Gastrocnemius medialis (tissue), 4 donors: ENCODE data around the gene CFAP97D2. TPM values are rescaled to one million over a fixed set of nuclear protein-coding genes. Genes with fewer than 3 reads are reported as not detected.

Source experiments
- ATAC-seq, 2 donors: fragments of 150-250 bp; one replicate each; pipeline ENCODE4 v1.9.1; 2016
- DNase-seq, 2 donors: peaks; one replicate each; pipeline ENCODE4 v3.0.0-alpha.2; 2019
- H3K27ac ChIP-seq, 4 donors: fragments of 200-600 bp; sonication (generic); 1 replicate in 1 of 4; 2 replicates in 3 of 4; pipeline ENCODE4 v1.5.1; 2016 to 2018; ENCODE audit warnings: mild to moderate bottlenecking in 2 of 4, moderate library complexity in 1 of 4
- H3K27me3 ChIP-seq, 3 donors: fragments of 200-600 bp; sonication (generic) in 2 of 3; 1 replicate in 1 of 3; 2 replicates in 2 of 3; pipeline versions ENCODE4 v1.5.1 to v1.6.0; 2016 to 2019; ENCODE audit warnings: mild to moderate bottlenecking in 1 of 3, moderate library complexity in 1 of 3
- H3K36me3 ChIP-seq, 2 donors: fragments of 200-600 bp; sonication (generic) in 1 of 2; one replicate each; pipeline ENCODE4 v1.5.1; 2017 to 2018
- H3K4me1 ChIP-seq, 2 donors: fragments of 200-600 bp; sonication (generic) in 1 of 2; one replicate each; pipeline ENCODE4 v1.5.1; 2016 to 2017; ENCODE audit warnings: mild to moderate bottlenecking in 2 of 2
- H3K4me3 ChIP-seq, 4 donors: fragments of 200-600 bp; sonication (generic) in 3 of 4; 1 replicate in 1 of 4; 2 replicates in 3 of 4; pipeline ENCODE4 v1.5.1; 2016 to 2019; ENCODE audit warnings: mild to moderate bottlenecking in 2 of 4
- H3K9me3 ChIP-seq, 3 donors: fragments of 200-600 bp; sonication (generic) in 2 of 3; 1 replicate in 1 of 3; 2 replicates in 2 of 3; pipeline ENCODE4 v1.5.1; 2016 to 2019
- POLR2A ChIP-seq, 2 donors: fragments of 450-650 bp; IDR thresholded peaks; one replicate each; pipeline ENCODE4 v1.6.1; 2017; ENCODE audit warnings: antibody characterized with exemption in 2 of 2, mild to moderate bottlenecking in 2 of 2, moderate library complexity in 2 of 2
- in situ Hi-C, 4 donors: fragments of 200-750 bp; cut with MboI; loops; one replicate each; pipeline versions ENCODE4 v1.15.0 to v1.8.0; 2017; ENCODE audit warnings: low sequenced_read_pairs in 4 of 4
- intact Hi-C: fragments of 100-400 bp; cut with DNase I; formaldehyde crosslinking; loops from one replicate; pipeline ENCODE4 v1.15.1; 2023; ENCODE audit warnings: low total_unique reads
- microRNA-seq, 2 donors: library from miRNA; unstranded; fragments of <30 nt; microRNA quantifications; one replicate each; pipeline ENCODE4, GENCODE V29; 2016; ENCODE audit warnings: borderline replicate concordance in 2 of 2
- total RNA-seq, 4 donors: library from RNA; depleted of rRNA; stranded (reverse); fragments of >200 nt; gene quantifications; one replicate each; pipeline versions ENCODE4 v1.1.0 to v1.2.3, GENCODE V29; 2016
- TF ChIP-seq, protein P1 (sequence below), 5 experiments: fragments of 450-650 bp in 3 of 5; fragments of 200-600 bp in 2 of 5; sonication (generic) in 2 of 5; IDR thresholded peaks in 4 of 5; conservative IDR thresholded peaks in 1 of 5; 1 replicate in 4 of 5; 2 replicates in 1 of 5; pipeline ENCODE4 v1.5.1; 2016 to 2019; ENCODE audit warnings: antibody characterized with exemption in 5 of 5, mild to moderate bottlenecking in 3 of 5, moderate library complexity in 3 of 5

CFAP97D2 gene
- total RNA-seq, 4 donors from 2014 or later, result not detected

- in situ Hi-C loops, result no loop called here
- intact Hi-C loops, result no loop called here
- no peak overlapping the region for H3K4me3 ChIP-seq
- TF ChIP-seq, protein P1, sequence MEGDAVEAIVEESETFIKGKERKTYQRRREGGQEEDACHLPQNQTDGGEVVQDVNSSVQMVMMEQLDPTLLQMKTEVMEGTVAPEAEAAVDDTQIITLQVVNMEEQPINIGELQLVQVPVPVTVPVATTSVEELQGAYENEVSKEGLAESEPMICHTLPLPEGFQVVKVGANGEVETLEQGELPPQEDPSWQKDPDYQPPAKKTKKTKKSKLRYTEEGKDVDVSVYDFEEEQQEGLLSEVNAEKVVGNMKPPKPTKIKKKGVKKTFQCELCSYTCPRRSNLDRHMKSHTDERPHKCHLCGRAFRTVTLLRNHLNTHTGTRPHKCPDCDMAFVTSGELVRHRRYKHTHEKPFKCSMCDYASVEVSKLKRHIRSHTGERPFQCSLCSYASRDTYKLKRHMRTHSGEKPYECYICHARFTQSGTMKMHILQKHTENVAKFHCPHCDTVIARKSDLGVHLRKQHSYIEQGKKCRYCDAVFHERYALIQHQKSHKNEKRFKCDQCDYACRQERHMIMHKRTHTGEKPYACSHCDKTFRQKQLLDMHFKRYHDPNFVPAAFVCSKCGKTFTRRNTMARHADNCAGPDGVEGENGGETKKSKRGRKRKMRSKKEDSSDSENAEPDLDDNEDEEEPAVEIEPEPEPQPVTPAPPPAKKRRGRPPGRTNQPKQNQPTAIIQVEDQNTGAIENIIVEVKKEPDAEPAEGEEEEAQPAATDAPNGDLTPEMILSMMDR (IDR thresholded peaks at IDR 0.05 in 4 of 5, conservative IDR thresholded peaks at IDR 0.05 in 1 of 5), result no peak
- ATAC-seq (no peak), DNase-seq (no peak)
- no peaks in the 10 kb centered on the region for H3K4me1 ChIP-seq
- H3K9me3 ChIP-seq, result no peaks in the 10 kb centered on the region
- H3K27me3 ChIP-seq, result no peaks in the 10 kb centered on the region
- no peak overlapping the region for H3K27ac ChIP-seq
- peaks cover 0 to 73% of the 10 kb centered on the region in 2 donors for H3K36me3 ChIP-seq
These were observed 87.2 kb downstream of the CFAP97D2 start for GRCh38 chr13:114266241-114266640.

DNA sequence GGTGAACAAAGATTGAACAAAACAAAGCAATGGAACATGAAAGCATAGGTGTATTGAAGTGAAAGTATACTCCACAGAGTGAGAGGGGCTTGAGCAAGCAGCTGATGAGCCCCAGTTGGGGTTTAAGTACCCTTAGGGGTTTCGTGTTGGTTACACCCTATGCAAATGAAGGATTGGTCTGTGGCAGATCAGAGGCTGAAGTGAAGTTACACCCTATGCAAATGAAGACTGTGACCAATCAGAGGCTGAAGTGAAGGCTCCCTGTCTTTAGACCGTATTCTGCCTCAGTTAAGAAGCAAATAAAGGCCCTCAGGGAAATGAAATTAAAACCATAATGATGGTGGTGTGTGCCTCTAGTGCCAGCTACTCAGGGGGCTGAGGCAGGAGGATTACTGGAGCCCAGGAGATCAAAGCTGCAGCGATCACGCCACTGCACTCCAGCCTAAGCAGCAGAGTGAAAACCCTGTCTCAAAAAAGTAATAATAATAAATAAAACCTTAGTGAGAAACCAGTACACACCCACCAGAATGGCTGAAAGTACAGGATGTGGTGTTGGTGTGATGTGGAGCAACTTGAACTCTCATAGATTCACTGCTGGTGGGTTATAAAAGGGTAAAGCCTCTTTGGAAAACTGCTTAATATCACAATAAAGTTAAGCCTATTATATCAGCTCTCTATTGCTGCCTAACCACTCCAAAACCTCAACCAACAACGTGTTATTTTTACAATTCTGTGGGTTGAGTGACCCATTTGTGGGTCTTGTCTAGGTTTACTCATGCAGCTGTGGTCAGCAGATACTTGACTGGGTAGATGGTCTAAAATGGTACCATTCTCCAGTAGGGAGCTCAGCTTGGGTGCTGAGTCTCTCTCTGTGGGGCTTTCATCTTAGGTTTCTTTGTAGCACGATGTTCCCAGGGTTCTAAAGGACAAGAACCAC, 89.6 kb downstream of the CFAP97D2 start:
- no peak overlapping the region for H3K27ac ChIP-seq
- no peak overlapping the region for H3K4me3 ChIP-seq
- DNase-seq, result no peak
- H3K36me3 ChIP-seq, result peaks cover 0 to 81% of the 10 kb centered on the region in 2 donors
- TF ChIP-seq, protein P1 (IDR thresholded peaks at IDR 0.05 in 4 of 5, conservative IDR thresholded peaks at IDR 0.05 in 1 of 5), result no peak
- no peak for TF ChIP-seq POLR2A (IDR thresholded peaks at IDR 0.05)
- no peaks in the 10 kb centered on the region for H3K9me3 ChIP-seq
- ATAC-seq, result no peak
- intact Hi-C loops, result no loop called here
- in situ Hi-C loops, result no loop called here
- no peaks in the 10 kb centered on the region for H3K27me3 ChIP-seq
- no peaks in the 10 kb centered on the region for H3K4me1 ChIP-seq

DNA sequence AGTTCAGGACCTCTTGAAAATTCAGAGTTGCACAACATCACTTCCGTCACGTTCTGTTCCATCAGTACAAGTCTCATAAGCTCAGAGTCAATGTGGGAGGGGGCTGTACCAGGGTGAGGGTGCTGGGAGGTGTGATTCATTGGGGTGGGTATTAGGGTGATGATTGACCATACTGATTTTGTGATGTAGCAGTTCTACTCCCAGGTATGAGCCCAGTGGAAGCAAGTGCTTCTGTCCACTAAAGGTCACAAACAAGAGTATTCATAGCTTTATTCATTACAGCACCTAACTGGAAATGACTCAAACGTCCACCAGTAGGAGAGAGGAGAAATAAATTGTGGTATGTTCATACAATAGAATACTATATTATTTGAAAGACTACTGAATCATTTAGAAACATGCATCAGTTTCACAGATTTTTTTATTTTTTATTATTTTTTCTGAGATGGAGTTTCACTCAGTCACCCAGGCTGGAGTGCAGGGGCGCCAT, 90.3 kb downstream of the CFAP97D2 start:
- intact Hi-C loops (no loop called here), in situ Hi-C loops (no loop called here)
- ATAC-seq (no peak), DNase-seq (no peak)
- H3K9me3 ChIP-seq, result no peaks in the 10 kb centered on the region
- H3K4me1 ChIP-seq, result no peaks in the 10 kb centered on the region
- H3K27me3 ChIP-seq, result no peaks in the 10 kb centered on the region
- no peak overlapping the region for H3K4me3 ChIP-seq
- H3K36me3 ChIP-seq, result peaks cover 0 to 78% of the 10 kb centered on the region in 2 donors
- no peak overlapping the region for H3K27ac ChIP-seq
- TF ChIP-seq, protein P1 (IDR thresholded peaks at IDR 0.05 in 4 of 5, conservative IDR thresholded peaks at IDR 0.05 in 1 of 5), result no peak
- no peak for TF ChIP-seq POLR2A (IDR thresholded peaks at IDR 0.05)

Small RNAs within 50 kb of the gene (microRNA-seq; reads per million reads assigned to microRNA genes)
- 0 reads per million in 2 donors for gene MIR548AR

Other genes with a start within 250 kb of the CFAP97D2 start
- gene C13orf46, start 205.2 kb upstream of the CFAP97D2 start, total RNA-seq, result under 1 TPM in 3 of 4 donors, not detected in 1; 0.10 to 0.69 (median 0.15) TPM
- gene RASA3, start 46.6 kb upstream of the CFAP97D2 start, total RNA-seq, result 10 to 100 TPM in 2 of 4 donors, 1 to 10 TPM in 2; 3.4 to 22.2 (median 10.8) TPM
- gene CDC16, start 55.6 kb downstream of the CFAP97D2 start, total RNA-seq, result 10 to 100 TPM; 18.5 to 22.2 (median 20.5) TPM
- gene UPF3A, start 102.3 kb downstream of the CFAP97D2 start, total RNA-seq, result 10 to 100 TPM in 3 of 4 donors, 1 to 10 TPM in 1; 9.1 to 43.9 (median 24.0) TPM
- 10 to 100 TPM; 18.2 to 20.3 (median 19.8) TPM for gene CHAMP1, start 135.2 kb downstream of the CFAP97D2 start, total RNA-seq